Panc1 (cell line): ENCODE data around the gene IGSF3.
"Not testable (repeated sequence)": the region's sequence is repeated elsewhere in the genome, so short reads cannot be mapped to it uniquely, and the experiment has no call there.

Experiments
- CTCF ChIP-seq: fragments of 450-650 bp; IDR thresholded peaks from 2 replicates; pipeline ENCODE4 v1.5.1; 2017; ENCODE audit warnings: mild to moderate bottlenecking
- POLR2AphosphoS5 ChIP-seq: IDR thresholded peaks from 2 replicates; pipeline ENCODE4 v1.6.1; 2012; ENCODE audit warnings: mild to moderate bottlenecking, low read depth, low read length, moderate library complexity
- SIN3A ChIP-seq: IDR thresholded peaks from 2 replicates; pipeline ENCODE4 v1.6.1; 2012; ENCODE audit warnings: low read depth, mild to moderate bottlenecking, low read length, moderate library complexity, borderline replicate concordance; ENCODE audit not compliant: insufficient read depth
- TF ChIP-seq, protein P1 (sequence below), 2 experiments: IDR thresholded peaks; 2 replicates each; pipeline ENCODE4 v1.6.1; 2011 to 2012; ENCODE audit warnings: low read depth in 2 of 2, control low read depth in 1 of 2, low read length in 1 of 2, mild to moderate bottlenecking in 1 of 2, moderate library complexity in 1 of 2; ENCODE audit not compliant: insufficient read depth in 1 of 2

DNA sequence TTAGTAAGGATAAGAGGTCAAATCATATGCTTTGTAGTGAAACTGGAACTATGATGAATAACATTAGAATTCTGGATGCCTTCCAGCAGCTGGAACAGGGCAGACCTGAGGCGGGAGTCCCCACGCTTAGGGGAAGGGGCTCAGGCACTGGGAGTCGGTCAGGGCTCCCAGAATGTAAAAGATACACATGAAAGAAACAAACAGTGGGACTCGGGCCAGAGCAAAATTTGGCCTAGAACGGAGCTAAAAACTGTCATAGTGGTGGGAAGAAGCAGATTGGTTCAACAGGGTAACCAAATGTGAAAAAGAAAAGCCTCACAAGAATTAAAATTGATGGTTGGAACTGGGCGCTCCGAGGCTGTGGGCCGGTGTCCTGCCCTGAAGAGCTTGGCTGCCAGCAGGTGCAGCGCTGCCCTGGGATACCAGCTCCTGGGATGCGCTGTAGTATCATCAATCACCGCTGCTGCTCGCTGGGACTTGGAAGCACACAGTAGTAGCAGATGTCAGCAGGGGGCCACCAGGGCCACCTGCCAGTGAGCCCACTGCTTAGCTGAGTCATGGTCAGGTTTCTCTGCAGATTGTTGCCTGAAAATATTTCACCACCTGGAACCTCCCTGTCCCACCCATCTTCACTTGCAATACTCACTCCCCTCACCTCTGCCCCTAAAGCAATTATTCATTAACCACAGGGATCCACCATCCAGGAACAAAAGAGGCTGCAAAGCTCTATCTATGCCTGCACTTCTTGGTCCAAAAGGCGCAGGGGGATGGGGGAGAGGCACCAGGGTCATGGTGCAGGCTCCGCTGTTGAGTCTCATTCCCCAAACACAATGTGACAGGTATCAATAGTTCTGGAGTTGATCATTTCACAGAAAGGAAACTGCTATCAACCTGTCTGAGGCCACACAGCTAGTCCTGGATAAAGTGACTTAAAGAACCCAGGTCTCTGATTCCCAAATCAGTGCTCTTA lies 24.9 kb downstream of the IGSF3 start:
- not testable (repeated sequence) for TF ChIP-seq CTCF, SIN3A, POLR2AphosphoS5
- TF ChIP-seq, protein P1, sequence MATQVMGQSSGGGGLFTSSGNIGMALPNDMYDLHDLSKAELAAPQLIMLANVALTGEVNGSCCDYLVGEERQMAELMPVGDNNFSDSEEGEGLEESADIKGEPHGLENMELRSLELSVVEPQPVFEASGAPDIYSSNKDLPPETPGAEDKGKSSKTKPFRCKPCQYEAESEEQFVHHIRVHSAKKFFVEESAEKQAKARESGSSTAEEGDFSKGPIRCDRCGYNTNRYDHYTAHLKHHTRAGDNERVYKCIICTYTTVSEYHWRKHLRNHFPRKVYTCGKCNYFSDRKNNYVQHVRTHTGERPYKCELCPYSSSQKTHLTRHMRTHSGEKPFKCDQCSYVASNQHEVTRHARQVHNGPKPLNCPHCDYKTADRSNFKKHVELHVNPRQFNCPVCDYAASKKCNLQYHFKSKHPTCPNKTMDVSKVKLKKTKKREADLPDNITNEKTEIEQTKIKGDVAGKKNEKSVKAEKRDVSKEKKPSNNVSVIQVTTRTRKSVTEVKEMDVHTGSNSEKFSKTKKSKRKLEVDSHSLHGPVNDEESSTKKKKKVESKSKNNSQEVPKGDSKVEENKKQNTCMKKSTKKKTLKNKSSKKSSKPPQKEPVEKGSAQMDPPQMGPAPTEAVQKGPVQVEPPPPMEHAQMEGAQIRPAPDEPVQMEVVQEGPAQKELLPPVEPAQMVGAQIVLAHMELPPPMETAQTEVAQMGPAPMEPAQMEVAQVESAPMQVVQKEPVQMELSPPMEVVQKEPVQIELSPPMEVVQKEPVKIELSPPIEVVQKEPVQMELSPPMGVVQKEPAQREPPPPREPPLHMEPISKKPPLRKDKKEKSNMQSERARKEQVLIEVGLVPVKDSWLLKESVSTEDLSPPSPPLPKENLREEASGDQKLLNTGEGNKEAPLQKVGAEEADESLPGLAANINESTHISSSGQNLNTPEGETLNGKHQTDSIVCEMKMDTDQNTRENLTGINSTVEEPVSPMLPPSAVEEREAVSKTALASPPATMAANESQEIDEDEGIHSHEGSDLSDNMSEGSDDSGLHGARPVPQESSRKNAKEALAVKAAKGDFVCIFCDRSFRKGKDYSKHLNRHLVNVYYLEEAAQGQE (IDR thresholded peaks at IDR 0.05; ENCODE audit: insufficient read depth in 1 of 2, low read depth in 2 of 2, low read length in 1 of 2): not testable (repeated sequence)
